ENCODE measurements around the gene RALBP1. TPM values are rescaled to one million over a fixed set of nuclear protein-coding genes. Genes with fewer than 3 reads are reported as not detected.

The RALBP1 gene
- total RNA-seq, 2 donors from 2014 or later = 59.1 to 64.9 TPM

GRCh38 chr18:9530226-9531009 is 55.1 kb downstream of the RALBP1 start:
- Histone ChIP-seq H3K4me1 (no peaks in the 10 kb centered on the region), H3K9ac (ENCODE audit: low read depth in 2 of 2, low read length in 2 of 2) (no peak overlapping the region), H3K9me3 (no peaks in the 10 kb centered on the region), H3K27me3 (no peaks in the 10 kb centered on the region), H3K36me3 (no peaks in the 10 kb centered on the region), H3K27ac (no peak overlapping the region), H3K4me3 (no peak overlapping the region)
- no peak for TF ChIP-seq CTCF (IDR thresholded peaks at IDR 0.05)
- intact Hi-C loops (cut with DNase I) = no loop called here
- DNase-seq = no peak

- Histone ChIP-seq H3K9ac (ENCODE audit: low read depth in 2 of 2, low read length in 2 of 2) (no peak overlapping the region), H3K27me3 (no peaks in the 10 kb centered on the region), H3K4me3 (no peak overlapping the region), H3K36me3 (peaks cover 5% of the 10 kb centered on the region), H3K27ac (no peak overlapping the region), H3K9me3 (no peaks in the 10 kb centered on the region), H3K4me1 (no peaks in the 10 kb centered on the region)
- no peak for TF ChIP-seq CTCF (IDR thresholded peaks at IDR 0.05)
- intact Hi-C loops (cut with DNase I) = no loop called here
- no peak for DNase-seq
Measured at GRCh38 chr18:9531791-9532410, 56.6 kb downstream of the RALBP1 start.

GRCh38 chr18:9534844-9535243 is 59.5 kb downstream of the RALBP1 start:
- DNase-seq = no peak
- Histone ChIP-seq H3K36me3 (peaks cover 5% of the 10 kb centered on the region), H3K27me3 (no peaks in the 10 kb centered on the region), H3K9me3 (no peaks in the 10 kb centered on the region), H3K4me1 (no peaks in the 10 kb centered on the region), H3K27ac (no peak overlapping the region), H3K4me3 (no peak overlapping the region), H3K9ac (ENCODE audit: low read depth in 2 of 2, low read length in 2 of 2) (no peak overlapping the region)
- intact Hi-C loops (cut with DNase I) = no loop called here
- TF ChIP-seq CTCF (IDR thresholded peaks at IDR 0.05) = no peak

- peaks cover 5% of the 10 kb centered on the region for H3K36me3 ChIP-seq
Measured at GRCh38 chr18:9535430-9535991, 60.2 kb downstream of the RALBP1 start.

More at GRCh38 chr18:9535430-9535991, 60.2 kb downstream of the RALBP1 start:
- intact Hi-C loops (cut with DNase I) = no loop called here
- DNase-seq = no peak
- H3K9me3 ChIP-seq = no peaks in the 10 kb centered on the region
- no peak for TF ChIP-seq CTCF (IDR thresholded peaks at IDR 0.05)
- H3K27ac ChIP-seq = no peak overlapping the region
- no peaks in the 10 kb centered on the region for H3K4me1 ChIP-seq
- H3K9ac ChIP-seq (ENCODE audit: low read depth in 2 of 2, low read length in 2 of 2) = no peak overlapping the region
- H3K4me3 ChIP-seq = no peak overlapping the region
- H3K27me3 ChIP-seq = no peaks in the 10 kb centered on the region
